GM18858 (cell line): ENCODE results near the gene PNMT.
A peak's percentile ranks its signal among the peaks of the same experiment; 100 is the strongest.

Experiments used
- ATAC-seq: cut with Tn5 transposase; IDR thresholded peaks from one replicate; pipeline ENCODE4 v1.9.1; 2021; ENCODE audit not compliant: unreplicated experiment

PNMT gene, protein sequence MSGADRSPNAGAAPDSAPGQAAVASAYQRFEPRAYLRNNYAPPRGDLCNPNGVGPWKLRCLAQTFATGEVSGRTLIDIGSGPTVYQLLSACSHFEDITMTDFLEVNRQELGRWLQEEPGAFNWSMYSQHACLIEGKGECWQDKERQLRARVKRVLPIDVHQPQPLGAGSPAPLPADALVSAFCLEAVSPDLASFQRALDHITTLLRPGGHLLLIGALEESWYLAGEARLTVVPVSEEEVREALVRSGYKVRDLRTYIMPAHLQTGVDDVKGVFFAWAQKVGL

GRCh38 chr17:39667945-39668924 is at the start of gene PNMT:
Gene PNMT (plus strand): TSS chr17:39668453. CDS start chr17:39668476, 23 bp downstream.
- no peak for ATAC-seq

DNA sequence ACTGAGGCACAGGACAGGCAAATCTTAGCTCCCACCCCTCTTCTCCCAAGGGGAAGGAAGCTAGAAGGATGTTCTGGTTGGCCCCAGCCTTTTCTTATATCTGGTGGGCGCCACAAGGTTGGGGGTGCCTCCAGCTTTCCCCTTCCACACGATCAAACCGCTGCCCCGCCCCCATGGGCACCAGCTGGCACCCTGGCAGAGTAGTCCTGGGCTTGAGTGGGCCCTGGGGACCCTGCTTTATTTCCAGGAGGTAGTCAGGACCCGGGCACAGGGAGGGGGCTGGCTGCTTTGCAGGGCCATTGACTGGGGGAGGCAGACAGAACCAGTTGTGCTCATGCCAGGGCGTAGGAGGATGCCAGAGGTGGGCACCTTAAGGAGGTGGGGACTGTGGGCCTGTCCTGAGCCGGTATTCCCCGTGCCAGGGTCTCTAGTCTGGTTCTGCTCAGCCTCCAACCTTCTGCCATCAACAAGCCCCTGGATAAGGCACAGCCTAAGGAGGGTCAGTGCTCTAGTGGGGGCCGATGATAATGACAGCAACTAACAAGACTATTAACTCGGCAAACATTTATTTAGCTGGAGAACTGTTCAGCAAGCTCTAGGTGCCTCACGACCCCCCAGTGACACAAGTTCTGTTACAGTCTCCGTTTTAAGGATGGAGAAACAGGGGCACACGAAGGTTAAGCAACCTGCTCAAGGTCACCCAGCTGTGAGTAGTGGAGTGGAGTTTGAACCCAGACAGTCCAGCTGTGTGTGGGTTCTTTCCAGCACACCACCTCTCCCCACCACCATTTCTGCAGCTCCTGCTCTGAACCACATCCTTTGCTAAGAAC is 49.1 kb upstream of the PNMT start:
- ATAC-seq, result no peak

DNA sequence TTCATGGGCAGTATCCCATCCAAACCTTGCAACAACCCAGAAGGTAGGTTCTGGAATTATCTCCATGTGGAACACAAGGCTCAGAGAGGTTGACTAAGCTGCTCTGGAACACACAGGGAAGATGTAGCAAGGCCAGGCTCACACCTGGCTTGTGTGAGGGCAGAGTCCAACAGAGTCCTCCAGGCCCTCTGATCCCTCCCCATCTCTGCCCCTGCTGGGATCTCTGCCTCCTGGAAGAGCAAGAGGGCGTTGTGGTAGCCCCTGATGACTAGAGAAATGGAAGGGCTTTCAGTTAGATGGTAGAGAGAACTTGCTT is 48.5 kb upstream of the PNMT start:
- ATAC-seq, result no peak

DNA sequence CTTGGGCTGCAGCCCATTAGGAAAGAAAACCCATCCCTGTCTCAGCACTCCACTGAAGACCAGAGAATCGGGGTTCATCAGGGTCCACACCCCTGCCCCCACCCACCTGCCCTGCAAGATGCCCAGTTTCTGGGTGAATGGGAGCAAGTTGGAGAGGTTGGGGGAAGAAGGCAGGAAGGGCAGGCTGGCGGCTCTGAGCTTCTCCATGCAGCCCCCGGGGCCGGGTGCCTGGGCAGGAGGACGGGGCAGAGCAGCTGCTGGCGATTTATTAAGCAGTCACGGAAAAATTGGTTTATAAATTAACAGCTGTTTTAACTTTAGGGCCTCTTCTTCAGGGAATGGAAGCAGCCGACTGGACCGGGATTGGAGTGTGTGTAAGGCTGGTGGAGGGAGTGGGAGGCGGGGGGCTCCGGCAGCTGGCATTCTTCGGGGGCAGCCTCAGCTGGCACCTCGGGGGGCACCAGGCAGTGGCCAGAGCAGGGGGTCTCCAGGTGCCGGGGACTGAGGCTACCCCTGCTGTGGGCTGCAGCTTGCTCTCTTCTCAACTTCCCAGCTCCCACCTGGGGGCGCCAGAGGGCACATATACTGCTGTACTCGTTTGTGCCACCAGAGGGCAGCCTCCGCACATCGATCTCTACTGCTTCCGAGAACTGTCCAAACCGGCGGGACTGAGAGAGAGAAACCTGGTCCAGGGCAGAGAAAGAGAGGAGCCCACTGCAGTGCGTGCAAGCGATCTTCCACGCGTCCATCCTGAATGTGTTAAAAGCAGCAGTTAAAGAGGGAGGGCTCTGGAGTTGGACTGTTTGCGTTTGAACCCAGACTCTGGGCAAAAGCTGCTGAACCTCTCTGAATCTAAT is 46.5 kb upstream of the PNMT start:
- peak; percentile 57 for ATAC-seq

DNA sequence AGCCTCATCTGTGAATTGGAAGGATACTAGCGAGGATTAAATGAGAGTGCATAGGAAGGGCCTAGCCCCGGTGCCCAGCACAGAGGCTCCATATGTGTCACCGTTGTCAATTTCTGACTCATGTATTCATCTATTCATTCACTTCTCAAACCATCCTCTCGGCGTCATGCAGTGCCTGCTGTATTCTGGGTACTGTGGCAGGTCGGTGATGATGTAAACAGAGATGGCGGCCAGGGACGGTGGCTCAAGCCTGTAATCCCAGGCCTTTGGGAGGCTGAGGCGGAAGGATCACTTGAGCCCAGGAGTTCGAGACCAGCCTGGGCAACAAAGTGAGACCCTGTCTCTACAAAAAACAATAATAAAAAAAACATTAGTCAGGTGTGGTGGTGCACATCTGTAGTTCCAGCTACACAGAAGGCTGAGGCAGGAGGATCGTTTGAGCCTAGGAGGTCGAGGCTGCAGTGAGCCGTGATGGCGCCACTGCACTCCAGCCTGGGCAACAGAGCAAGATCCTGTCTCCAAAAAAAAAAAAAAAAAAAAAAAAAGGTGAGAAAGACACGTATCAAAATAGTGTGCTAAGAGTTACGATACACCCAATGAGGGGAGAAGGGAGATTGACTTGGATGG is 45.8 kb upstream of the PNMT start:
- no peak for ATAC-seq

- ATAC-seq, result no peak
Measured at GRCh38 chr17:39623356-39623950, 44.8 kb upstream of the PNMT start.

DNA sequence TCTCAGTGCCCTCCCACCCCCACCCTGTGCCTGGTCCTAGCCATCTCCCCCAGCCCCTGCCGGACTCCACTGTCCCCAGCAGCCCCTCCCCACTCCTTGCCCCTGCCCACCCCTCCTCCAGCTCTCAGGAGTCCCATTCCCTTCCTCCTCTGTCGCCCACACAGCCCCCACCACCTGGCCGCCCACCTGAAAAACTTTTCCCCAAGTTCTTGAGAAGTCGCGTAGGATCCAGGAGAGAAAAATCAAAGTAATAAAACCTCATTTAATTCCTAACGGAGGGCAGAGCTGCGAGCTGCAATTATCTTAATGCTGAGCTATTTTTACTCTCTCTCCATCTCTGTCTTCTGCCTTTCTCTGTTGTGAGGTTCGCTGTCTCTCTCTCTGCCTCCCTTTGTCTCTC is 43.9 kb upstream of the PNMT start:
- no peak for ATAC-seq

GRCh38 chr17:39625198-39625785 is 43.0 kb upstream of the PNMT start:
- ATAC-seq, result no peak

DNA sequence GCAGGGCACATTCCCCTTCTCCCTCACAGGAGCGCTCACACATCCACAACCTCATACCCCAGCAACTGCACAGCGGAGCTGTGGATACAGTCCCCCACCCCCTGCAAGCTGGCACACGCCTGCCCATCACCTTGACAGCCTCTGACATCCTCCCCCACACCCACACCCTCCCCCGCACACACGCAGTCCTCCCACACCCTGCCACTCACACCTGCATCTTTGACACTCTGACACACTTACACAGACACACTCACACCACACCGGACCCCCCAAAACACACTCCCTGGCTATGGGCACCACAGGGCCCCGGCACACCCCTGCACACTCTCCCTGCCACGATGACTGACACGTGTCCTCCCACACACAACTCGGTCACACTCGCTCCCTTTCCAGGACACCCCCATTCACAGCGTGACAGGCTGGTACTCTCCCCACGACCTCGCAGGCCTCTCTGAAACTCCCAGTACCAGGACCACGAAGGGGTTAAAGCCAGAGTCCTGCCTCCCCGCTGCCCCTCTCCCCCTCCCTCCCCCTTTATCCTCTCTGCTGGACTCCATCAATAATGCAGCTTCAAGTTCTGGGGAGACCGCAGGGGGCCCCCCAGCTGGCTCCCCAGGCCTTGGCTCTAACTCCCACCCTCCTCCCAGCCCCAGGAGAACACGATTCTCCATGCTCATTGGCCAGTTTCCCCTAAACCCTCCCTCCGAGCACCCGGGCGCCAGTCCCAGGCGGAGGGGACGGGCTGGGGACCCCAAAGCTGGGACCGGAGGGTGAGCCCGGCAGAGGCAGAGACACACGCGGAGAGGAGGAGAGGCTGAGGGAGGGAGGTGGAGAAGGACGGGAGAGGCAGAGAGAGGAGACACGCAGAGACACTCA is 41.8 kb upstream of the PNMT start, which contains the start of gene PPP1R1B:
Gene PPP1R1B (plus strand): TSS at position 782 of the 876 bp plus-strand sequence. CDS start 441 bp downstream, outside the sequence.
- ATAC-seq, result no peak

DNA sequence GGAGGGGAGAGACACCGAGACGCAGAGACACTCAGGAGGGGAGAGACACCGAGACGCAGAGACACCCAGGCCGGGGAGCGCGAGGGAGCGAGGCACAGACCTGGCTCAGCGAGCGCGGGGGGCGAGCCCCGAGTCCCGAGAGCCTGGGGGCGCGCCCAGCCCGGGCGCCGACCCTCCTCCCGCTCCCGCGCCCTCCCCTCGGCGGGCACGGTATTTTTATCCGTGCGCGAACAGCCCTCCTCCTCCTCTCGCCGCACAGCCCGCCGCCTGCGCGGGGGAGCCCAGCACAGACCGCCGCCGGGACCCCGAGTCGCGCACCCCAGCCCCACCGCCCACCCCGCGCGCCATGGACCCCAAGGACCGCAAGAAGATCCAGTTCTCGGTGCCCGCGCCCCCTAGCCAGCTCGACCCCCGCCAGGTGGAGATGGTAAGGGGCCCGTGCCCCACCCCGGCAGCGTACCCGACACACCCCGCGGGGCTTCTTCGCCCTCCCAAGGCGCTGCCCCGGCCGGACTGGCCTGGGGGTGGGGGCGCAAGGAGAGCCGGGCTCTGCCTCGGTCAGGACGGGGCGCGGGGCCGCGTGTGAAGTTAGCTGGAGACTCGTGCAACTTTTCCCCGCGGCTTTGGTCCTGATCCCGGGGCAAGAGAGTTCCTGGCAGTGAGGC is 41.1 kb upstream of the PNMT start:
- ATAC-seq, result no peak

DNA sequence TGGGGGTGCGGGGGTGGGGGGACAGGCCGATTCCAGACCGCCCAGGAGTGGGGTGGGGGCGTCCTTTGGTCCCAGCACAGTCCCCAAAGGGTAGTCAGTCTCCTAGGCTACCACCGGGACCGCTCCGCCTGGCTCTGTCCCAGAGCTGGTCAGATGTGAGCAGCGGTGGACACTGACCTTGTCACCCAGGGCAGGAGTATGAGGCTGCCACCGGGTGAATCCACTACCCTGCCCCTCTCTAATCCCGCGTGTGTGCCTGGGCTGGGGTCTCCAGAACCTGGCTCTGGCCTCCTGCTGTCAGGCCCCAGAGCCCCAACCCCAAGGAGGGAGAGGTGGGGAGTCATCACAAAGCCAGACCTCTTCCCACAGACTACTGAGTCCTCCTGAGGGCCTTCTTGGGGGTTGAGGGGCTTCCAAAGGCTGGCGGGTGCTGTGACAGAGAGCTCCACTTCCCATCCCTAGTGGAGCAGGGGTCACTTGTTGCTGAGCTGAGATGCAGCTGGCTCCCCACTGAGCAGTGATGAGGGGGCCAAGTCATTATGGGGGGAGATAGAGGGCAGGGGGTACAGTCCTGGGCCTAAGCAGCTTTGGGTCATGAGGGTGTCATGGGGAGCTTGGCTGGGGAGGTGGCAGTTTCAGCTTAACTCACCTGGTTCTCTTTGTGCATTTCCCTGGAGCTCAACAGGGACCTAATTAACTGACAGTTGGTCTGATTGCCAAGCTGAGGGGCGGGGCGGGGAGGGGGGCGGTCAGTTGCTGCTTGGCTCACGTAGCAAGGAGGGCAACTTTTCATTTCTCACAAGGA is 40.3 kb upstream of the PNMT start:
- ATAC-seq, result no peak

- ATAC-seq, result no peak
Measured at GRCh38 chr17:39628655-39629493, 39.4 kb upstream of the PNMT start.

DNA sequence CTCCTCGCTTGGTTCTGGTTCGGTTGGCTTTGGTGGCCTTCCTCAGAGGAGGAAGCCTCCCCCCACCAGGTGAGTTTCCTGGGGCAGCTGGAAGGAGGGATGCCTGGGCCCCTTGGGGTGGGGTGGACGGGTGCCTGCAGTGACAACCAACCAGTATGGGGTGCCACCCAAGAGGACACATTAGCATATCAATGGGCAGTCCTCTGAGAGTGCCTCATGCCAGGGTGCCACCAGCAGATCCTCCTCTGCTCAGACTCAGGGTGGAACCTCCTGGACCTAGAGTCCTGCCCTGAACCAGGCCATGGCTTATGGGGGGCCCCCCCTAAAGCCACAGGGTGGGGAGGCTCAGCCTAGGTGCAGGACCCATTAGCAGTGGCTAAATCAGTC is 38.8 kb upstream of the PNMT start:
- no peak for ATAC-seq

- ATAC-seq, result no peak
Measured at GRCh38 chr17:39629898-39630297, 38.4 kb upstream of the PNMT start.

GRCh38 chr17:39631403-39631802 is 36.9 kb upstream of the PNMT start:
- ATAC-seq, result no peak
